HEK293 (cell line): Measurements from ENCODE around the gene FNDC10.

Source experiments
- ELK4 ChIP-seq: IDR thresholded peaks from 2 replicates; pipeline ENCODE4 v1.6.1; 2011; ENCODE audit warnings: mild to moderate bottlenecking, low read depth, low read length, borderline replicate concordance
- GLI2 ChIP-seq: fragments of 450-650 bp; formaldehyde crosslinking; IDR thresholded peaks from 2 replicates; pipeline ENCODE4; 2017; ENCODE audit warnings: missing biosample characterization, missing genetic modification characterization, low read depth, borderline replicate concordance
- GLI4 ChIP-seq: fragments of 450-650 bp; formaldehyde crosslinking; IDR thresholded peaks from 2 replicates; pipeline ENCODE4 v1.5.1; 2016; ENCODE audit warnings: missing biosample characterization, missing genetic modification characterization
- KLF16 ChIP-seq: fragments of 450-650 bp; formaldehyde crosslinking; IDR thresholded peaks from 2 replicates; pipeline ENCODE4 v1.5.1; 2017; ENCODE audit warnings: missing biosample characterization, missing genetic modification characterization
- MYNN ChIP-seq: fragments of 450-650 bp; formaldehyde crosslinking; IDR thresholded peaks from 2 replicates; pipeline ENCODE4 v1.5.1; 2016; ENCODE audit warnings: missing biosample characterization, missing genetic modification characterization, borderline replicate concordance
- OSR2 ChIP-seq: fragments of 450-650 bp; formaldehyde crosslinking; IDR thresholded peaks from 2 replicates; pipeline ENCODE4 v1.5.1; 2016; ENCODE audit warnings: missing biosample characterization, missing genetic modification characterization
- REPIN1 ChIP-seq: fragments of 450-650 bp; formaldehyde crosslinking; IDR thresholded peaks from 2 replicates; pipeline ENCODE4 v1.5.1; 2017; ENCODE audit warnings: missing biosample characterization, missing genetic modification characterization, low read depth
- SALL2 ChIP-seq: fragments of 450-650 bp; formaldehyde crosslinking; IDR thresholded peaks from 2 replicates; pipeline ENCODE4 v1.5.0; 2017; ENCODE audit warnings: missing biosample characterization, mild to moderate bottlenecking, missing genetic modification characterization, borderline replicate concordance
- SCRT1 ChIP-seq: fragments of 450-650 bp; formaldehyde crosslinking; IDR thresholded peaks from 2 replicates; pipeline ENCODE4 v1.5.1; 2016; ENCODE audit warnings: missing biosample characterization, missing genetic modification characterization, borderline replicate concordance
- ZBTB1 ChIP-seq: fragments of 450-650 bp; formaldehyde crosslinking; IDR thresholded peaks from 2 replicates; pipeline ENCODE4 v1.5.1; 2016; ENCODE audit warnings: missing biosample characterization, missing genetic modification characterization
- ZBTB7A ChIP-seq: fragments of 450-650 bp; formaldehyde crosslinking; IDR thresholded peaks from 2 replicates; pipeline ENCODE4 v1.5.1; 2016; ENCODE audit warnings: low read depth, missing biosample characterization, missing genetic modification characterization
- ZBTB8A ChIP-seq: fragments of 450-650 bp; formaldehyde crosslinking; IDR thresholded peaks from 2 replicates; pipeline ENCODE4 v1.5.1; 2016; ENCODE audit warnings: missing biosample characterization, missing genetic modification characterization
- ZEB2 ChIP-seq: fragments of 450-650 bp; formaldehyde crosslinking; IDR thresholded peaks from 2 replicates; pipeline ENCODE4 v1.5.1; 2016; ENCODE audit warnings: missing biosample characterization, missing genetic modification characterization
- ZFP3 ChIP-seq: fragments of 450-650 bp; formaldehyde crosslinking; IDR thresholded peaks from 2 replicates; pipeline ENCODE4 v1.5.1; 2016; ENCODE audit warnings: low read depth, missing biosample characterization, missing genetic modification characterization
- ZNF266 ChIP-seq: fragments of 450-650 bp; formaldehyde crosslinking; IDR thresholded peaks from 2 replicates; pipeline ENCODE4 v1.5.1; 2016; ENCODE audit warnings: missing biosample characterization, missing genetic modification characterization, low read depth
- ZNF280C ChIP-seq: fragments of 450-650 bp; formaldehyde crosslinking; IDR thresholded peaks from 2 replicates; pipeline ENCODE4 v1.5.1; 2016; ENCODE audit warnings: missing biosample characterization, missing genetic modification characterization
- ZNF366 ChIP-seq: fragments of 450-650 bp; formaldehyde crosslinking; conservative IDR thresholded peaks from 2 replicates; pipeline ENCODE4 v1.5.1; 2016; ENCODE audit warnings: missing biosample characterization, missing genetic modification characterization
- ZNF473 ChIP-seq: fragments of 450-650 bp; formaldehyde crosslinking; IDR thresholded peaks from 2 replicates; pipeline ENCODE4 v1.5.1; 2017; ENCODE audit warnings: missing biosample characterization, missing genetic modification characterization
- ZNF501 ChIP-seq: fragments of 450-650 bp; formaldehyde crosslinking; IDR thresholded peaks from 2 replicates; pipeline ENCODE4 v1.5.1; 2016; ENCODE audit warnings: missing biosample characterization, missing genetic modification characterization
- ZNF514 ChIP-seq: fragments of 450-650 bp; formaldehyde crosslinking; IDR thresholded peaks from 2 replicates; pipeline ENCODE4 v1.5.1; 2016; ENCODE audit warnings: missing biosample characterization, missing genetic modification characterization
- ZNF530 ChIP-seq: fragments of 450-650 bp; formaldehyde crosslinking; IDR thresholded peaks from 2 replicates; pipeline ENCODE4 v1.5.1; 2016; ENCODE audit warnings: low read depth, missing biosample characterization, missing genetic modification characterization
- ZNF621 ChIP-seq: fragments of 450-650 bp; formaldehyde crosslinking; IDR thresholded peaks from 2 replicates; pipeline ENCODE4 v1.5.1; 2017; ENCODE audit warnings: missing biosample characterization, missing genetic modification characterization
- ZNF670 ChIP-seq: fragments of 450-650 bp; formaldehyde crosslinking; IDR thresholded peaks from 2 replicates; pipeline ENCODE4 v1.5.1; 2016; ENCODE audit warnings: missing biosample characterization, missing genetic modification characterization, low read depth
- ZNF677 ChIP-seq: fragments of 450-650 bp; IDR thresholded peaks from 2 replicates; pipeline ENCODE4 v1.5.0; 2018; ENCODE audit warnings: missing biosample characterization, mild to moderate bottlenecking, missing genetic modification characterization, moderate library complexity
- ZNF791 ChIP-seq: fragments of 450-650 bp; formaldehyde crosslinking; IDR thresholded peaks from 2 replicates; pipeline ENCODE4 v1.5.1; 2016; ENCODE audit warnings: missing biosample characterization, missing genetic modification characterization
- ZNF843 ChIP-seq: fragments of 450-650 bp; formaldehyde crosslinking; IDR thresholded peaks from 2 replicates; pipeline ENCODE4 v1.5.1; 2016; ENCODE audit warnings: missing biosample characterization, missing genetic modification characterization
- ZSCAN18 ChIP-seq: fragments of 450-650 bp; formaldehyde crosslinking; IDR thresholded peaks from 2 replicates; pipeline ENCODE4 v1.5.1; 2016; ENCODE audit warnings: missing biosample characterization, missing genetic modification characterization
- TF ChIP-seq, protein P1 (sequence below): sonication (generic); formaldehyde crosslinking; IDR thresholded peaks from 2 replicates; pipeline ENCODE4 v1.8.1; 2022; ENCODE audit warnings: mild to moderate bottlenecking, moderate library complexity, missing genetic modification reagents
- TF ChIP-seq, protein P2 (sequence below): fragments of 450-650 bp; formaldehyde crosslinking; IDR thresholded peaks from 2 replicates; pipeline ENCODE4 v1.5.1; 2016; ENCODE audit warnings: missing biosample characterization, missing genetic modification characterization
- TF ChIP-seq, protein P3 (sequence below): fragments of 450-650 bp; formaldehyde crosslinking; IDR thresholded peaks from 2 replicates; pipeline ENCODE4 v1.5.1; 2016; ENCODE audit warnings: missing biosample characterization, missing genetic modification characterization, low read depth

Gene FNDC10

DNA sequence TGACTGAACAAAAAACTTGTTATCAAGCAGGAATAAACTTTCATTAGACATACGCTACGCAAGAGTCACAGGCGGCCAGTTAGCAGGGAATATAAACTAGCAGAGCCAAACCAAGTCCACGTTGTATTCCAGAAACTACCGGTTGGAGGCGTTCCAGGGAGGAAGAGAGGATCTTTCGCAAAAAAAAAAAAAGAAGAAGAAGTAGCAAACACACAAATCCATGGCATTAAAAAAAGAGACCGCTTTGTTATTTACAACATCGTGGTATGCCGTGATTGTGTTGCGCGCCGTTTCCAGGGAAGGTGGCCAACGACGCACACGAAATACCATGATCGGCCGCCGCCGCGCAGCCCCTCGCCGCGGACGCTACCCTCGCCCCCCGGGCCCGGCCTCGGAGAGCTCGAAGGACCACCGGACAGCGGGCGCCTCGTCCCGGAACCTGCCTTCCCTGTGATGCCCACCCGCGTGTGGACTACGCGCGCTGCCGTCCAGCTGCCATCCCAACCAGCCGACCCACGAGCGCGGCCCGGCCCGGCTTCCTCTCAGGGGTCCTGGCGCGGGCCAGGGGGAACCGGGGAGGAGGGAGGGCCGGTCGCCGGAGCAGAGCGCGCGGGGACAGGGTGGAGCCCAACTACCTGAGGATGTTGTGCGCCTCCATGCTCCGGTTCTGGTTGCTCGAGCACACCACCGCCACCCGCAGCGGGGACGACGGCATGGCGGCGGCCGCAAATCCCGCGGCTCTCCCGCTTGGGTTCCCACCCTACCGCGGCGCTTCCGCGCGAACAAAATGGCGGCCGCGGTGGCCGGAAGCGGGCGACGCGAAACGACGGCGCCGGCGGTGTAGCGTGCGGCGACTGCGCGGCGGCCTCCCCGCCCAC is 25.9 kb downstream of the FNDC10 start (continued):
- TF ChIP-seq, protein P1, sequence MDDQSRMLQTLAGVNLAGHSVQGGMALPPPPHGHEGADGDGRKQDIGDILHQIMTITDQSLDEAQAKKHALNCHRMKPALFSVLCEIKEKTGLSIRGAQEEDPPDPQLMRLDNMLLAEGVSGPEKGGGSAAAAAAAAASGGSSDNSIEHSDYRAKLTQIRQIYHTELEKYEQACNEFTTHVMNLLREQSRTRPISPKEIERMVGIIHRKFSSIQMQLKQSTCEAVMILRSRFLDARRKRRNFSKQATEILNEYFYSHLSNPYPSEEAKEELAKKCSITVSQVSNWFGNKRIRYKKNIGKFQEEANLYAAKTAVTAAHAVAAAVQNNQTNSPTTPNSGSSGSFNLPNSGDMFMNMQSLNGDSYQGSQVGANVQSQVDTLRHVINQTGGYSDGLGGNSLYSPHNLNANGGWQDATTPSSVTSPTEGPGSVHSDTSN (CRISPR knock-in tag): no peak; the same call in 1 of the 2 replicates
- no peak for TF ChIP-seq ZNF266
- TF ChIP-seq ZNF280C (tag by site-specific recombination): no peak
- no peak for TF ChIP-seq ZSCAN18
- peak; percentile 22; the same call in 1 of the 2 replicates for TF ChIP-seq ZBTB7A (tag by site-specific recombination)
- TF ChIP-seq, protein P2, sequence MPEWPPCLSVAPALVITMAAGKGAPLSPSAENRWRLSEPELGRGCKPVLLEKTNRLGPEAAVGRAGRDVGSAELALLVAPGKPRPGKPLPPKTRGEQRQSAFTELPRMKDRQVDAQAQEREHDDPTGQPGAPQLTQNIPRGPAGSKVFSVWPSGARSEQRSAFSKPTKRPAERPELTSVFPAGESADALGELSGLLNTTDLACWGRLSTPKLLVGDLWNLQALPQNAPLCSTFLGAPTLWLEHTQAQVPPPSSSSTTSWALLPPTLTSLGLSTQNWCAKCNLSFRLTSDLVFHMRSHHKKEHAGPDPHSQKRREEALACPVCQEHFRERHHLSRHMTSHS: no peak; the same call in 1 of the 2 replicates
- TF ChIP-seq GLI2: no peak
- TF ChIP-seq ELK4: no peak
- peak; percentile 18; the same call in 1 of the 2 replicates for TF ChIP-seq ZNF843 (tag by site-specific recombination)
- TF ChIP-seq ZNF473 (tag by site-specific recombination): no peak
- 0 out of 2 replicates have a peak, but pooled peaks have one; percentile 2 for TF ChIP-seq ZBTB8A
- TF ChIP-seq SCRT1 (tag by site-specific recombination): no peak
- peak; percentile 28 for TF ChIP-seq ZNF501 (tag by site-specific recombination)
- no peak for TF ChIP-seq KLF16 (tag by site-specific recombination)
- TF ChIP-seq ZNF514 (tag by site-specific recombination): no peak
- no peak for TF ChIP-seq MYNN (tag by site-specific recombination)
- no peak for TF ChIP-seq ZNF791 (tag by site-specific recombination)
- TF ChIP-seq ZNF670 (tag by site-specific recombination): no peak
- TF ChIP-seq, protein P3, sequence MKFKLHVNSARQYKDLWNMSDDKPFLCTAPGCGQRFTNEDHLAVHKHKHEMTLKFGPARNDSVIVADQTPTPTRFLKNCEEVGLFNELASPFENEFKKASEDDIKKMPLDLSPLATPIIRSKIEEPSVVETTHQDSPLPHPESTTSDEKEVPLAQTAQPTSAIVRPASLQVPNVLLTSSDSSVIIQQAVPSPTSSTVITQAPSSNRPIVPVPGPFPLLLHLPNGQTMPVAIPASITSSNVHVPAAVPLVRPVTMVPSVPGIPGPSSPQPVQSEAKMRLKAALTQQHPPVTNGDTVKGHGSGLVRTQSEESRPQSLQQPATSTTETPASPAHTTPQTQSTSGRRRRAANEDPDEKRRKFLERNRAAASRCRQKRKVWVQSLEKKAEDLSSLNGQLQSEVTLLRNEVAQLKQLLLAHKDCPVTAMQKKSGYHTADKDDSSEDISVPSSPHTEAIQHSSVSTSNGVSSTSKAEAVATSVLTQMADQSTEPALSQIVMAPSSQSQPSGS: no peak
- no peak for TF ChIP-seq ZNF530 (tag by site-specific recombination)
- peak; percentile 65 for TF ChIP-seq ZEB2
- TF ChIP-seq GLI4 (tag by site-specific recombination): no peak
- TF ChIP-seq ZFP3 (tag by site-specific recombination): no peak
- no peak; the same call in 1 of the 2 replicates for TF ChIP-seq REPIN1 (tag by site-specific recombination)
- TF ChIP-seq ZBTB1 (tag by site-specific recombination): no peak
- TF ChIP-seq ZNF621 (tag by site-specific recombination): no peak
- peak; percentile 50; the same call in 1 of the 2 replicates for TF ChIP-seq ZNF366 (tag by site-specific recombination)
- TF ChIP-seq ZNF677 (tag by site-specific recombination): no peak
- no peak for TF ChIP-seq SALL2 (tag by site-specific recombination)
- TF ChIP-seq OSR2: no peak
